HG03521 (cell line): ENCODE data around the gene COL6A5.
"Not testable (repeated sequence)": the region's sequence is repeated elsewhere in the genome, so short reads cannot be mapped to it uniquely, and the experiment has no call there.

Experiments used
- ATAC-seq: cut with Tn5 transposase; IDR thresholded peaks from one replicate; pipeline ENCODE4 v1.9.1; 2021; ENCODE audit warnings: mild to moderate bottlenecking, moderate library complexity; ENCODE audit not compliant: unreplicated experiment

Gene COL6A5, protein sequence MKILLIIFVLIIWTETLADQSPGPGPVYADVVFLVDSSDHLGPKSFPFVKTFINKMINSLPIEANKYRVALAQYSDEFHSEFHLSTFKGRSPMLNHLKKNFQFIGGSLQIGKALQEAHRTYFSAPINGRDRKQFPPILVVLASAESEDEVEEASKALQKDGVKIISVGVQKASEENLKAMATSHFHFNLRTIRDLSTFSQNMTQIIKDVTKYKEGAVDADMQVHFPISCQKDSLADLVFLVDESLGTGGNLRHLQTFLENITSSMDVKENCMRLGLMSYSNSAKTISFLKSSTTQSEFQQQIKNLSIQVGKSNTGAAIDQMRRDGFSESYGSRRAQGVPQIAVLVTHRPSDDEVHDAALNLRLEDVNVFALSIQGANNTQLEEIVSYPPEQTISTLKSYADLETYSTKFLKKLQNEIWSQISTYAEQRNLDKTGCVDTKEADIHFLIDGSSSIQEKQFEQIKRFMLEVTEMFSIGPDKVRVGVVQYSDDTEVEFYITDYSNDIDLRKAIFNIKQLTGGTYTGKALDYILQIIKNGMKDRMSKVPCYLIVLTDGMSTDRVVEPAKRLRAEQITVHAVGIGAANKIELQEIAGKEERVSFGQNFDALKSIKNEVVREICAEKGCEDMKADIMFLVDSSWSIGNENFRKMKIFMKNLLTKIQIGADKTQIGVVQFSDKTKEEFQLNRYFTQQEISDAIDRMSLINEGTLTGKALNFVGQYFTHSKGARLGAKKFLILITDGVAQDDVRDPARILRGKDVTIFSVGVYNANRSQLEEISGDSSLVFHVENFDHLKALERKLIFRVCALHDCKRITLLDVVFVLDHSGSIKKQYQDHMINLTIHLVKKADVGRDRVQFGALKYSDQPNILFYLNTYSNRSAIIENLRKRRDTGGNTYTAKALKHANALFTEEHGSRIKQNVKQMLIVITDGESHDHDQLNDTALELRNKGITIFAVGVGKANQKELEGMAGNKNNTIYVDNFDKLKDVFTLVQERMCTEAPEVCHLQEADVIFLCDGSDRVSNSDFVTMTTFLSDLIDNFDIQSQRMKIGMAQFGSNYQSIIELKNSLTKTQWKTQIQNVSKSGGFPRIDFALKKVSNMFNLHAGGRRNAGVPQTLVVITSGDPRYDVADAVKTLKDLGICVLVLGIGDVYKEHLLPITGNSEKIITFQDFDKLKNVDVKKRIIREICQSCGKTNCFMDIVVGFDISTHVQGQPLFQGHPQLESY (N-terminal part only)

GRCh38 chr3:130345487-130346079 is at the start of gene COL6A5:
Gene COL6A5 (plus strand): TSS chr3:130345672. CDS start chr3:130373639, 27,967 bp downstream.
- ATAC-seq: no peak

GRCh38 chr3:130299531-130299930 is 45.9 kb upstream of the COL6A5 start:
- ATAC-seq: no peak

DNA sequence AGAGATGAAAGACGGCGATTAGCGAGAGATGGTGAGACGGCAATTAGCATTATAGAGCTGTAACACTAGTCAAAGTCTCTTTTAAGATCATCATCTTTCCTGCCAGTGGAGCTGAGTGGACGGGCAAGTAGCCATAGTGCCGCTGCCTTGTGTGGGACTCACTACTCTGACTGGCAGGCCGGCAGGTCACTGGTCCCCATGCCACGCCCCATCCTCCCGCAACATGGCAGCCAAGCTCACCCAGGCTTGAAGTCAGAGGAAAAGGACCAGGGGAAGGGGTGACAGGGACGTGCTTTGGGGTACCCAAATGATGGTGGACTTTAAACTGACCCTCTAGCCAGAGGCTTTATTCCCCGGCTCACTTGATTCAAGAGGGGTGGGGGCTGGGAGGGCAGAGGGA is 44.6 kb upstream of the COL6A5 start:
- no peak for ATAC-seq

DNA sequence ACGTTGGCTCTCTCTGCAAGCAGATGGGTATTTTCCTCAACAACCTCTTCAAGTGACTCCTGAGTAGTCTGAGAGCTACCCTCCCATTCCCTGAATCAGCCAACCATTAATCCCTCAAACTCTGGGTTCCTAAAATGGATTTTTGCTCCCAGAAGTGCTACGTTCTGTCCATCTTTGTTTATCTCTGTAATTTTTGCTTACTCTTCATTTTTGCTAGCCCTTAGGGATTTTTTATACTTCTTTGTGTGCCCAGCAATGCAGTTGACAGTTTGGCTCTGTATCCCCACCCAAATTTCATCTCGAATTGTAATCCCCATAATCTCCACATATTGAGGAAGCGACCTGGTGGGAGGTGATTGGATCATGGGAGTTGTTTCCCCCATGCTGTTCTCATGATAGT is 35.4 kb upstream of the COL6A5 start:
- ATAC-seq: no peak

DNA sequence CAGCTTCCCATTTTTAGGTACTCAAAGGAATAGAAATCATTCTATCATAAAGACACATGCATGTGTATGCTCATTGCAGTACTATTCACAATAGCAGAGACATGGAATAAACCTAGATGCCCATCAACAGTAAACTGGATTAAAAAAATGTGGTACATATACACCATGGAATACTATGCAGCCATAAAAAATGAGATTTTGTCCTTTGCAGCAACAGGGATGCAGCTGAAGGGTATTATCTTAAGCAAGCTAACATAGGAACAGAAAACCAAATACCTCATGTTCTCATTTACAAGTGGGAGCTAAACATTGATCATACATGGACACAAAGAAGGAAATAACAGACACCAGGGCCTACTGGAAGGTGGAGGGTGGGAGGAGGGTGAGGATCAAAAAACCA is 33.1 kb upstream of the COL6A5 start:
- no peak for ATAC-seq

DNA sequence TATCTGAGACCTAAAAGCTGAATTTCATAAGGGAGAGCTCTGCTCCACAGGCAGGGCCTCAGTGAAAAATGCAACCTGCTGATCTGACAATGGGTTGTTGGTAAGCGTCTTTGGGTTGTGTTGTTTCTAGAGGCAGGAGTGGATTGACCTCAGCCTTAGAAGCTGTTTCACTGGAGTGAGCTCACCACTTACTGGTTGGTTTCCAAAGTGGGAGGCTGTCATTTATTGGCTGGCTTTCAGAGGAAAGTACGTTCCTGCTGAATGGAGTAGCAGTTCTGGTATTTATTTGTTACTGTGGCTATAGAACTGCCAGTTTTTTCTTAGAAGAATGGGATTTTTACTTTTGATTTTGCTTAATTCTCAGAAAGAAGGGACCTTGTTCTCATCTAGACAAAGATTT is 29.3 kb upstream of the COL6A5 start:
- no peak for ATAC-seq

DNA sequence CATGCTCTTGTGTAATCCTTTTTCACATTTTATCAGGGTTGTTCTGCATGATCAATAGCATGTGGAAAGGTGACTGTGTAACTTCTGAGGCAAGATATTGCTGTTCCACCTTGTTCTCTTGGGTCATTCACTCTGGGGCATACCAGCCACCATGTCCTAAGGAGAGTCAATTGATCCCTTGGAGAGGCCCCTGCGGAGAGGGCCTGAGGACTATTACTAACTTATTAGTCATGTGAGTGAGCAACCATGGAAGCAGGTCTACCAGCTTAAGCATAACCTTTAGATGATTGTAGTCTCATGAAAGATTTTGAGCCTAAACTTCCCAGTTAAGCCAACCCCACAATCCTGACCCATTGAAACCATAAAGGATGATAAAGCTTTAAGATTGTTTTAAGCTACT is 22.0 kb upstream of the COL6A5 start:
- ATAC-seq: no peak

GRCh38 chr3:130340766-130341165 is 4.7 kb upstream of the COL6A5 start:
- no peak for ATAC-seq

DNA sequence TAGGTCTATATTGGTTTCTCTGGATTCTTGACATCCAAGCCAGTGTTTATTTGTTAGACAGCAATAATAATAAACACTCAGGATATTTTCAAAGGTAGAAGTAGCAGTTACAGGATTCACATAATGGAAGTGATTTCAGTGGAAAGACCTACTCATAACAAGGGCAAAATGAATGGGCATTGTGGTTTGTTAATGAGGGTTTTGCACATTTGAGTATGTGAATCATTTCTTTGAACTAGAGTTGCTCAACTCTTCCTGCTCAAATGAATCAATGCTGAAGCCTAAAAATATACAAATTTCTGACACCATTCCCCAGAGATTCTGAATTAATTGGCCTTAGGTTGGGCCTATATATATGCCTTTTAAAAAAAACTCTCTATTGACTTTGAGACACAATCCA is 4.1 kb upstream of the COL6A5 start:
- no peak for ATAC-seq

DNA sequence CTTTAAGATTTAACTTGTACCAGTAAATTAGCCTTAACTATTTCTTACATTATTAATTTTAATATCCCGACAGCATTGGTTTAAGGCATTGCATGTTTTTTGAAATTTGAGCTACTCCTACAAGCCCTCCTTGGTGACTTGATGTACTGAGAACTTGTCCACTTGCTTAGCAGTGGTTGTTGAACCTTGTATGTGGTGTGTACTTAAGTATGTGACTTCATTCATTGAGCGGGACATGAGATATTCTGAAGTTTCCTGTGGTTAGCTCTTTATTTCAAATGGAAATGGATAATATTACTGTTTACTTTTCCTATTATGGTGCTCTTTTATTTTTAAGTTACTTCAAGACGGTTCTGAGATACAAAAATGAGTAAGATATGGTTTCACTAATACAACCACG is 3.6 kb upstream of the COL6A5 start:
- no peak for ATAC-seq

- no peak for ATAC-seq
Observed at GRCh38 chr3:130342821-130343661, 2.4 kb upstream of the COL6A5 start.

DNA sequence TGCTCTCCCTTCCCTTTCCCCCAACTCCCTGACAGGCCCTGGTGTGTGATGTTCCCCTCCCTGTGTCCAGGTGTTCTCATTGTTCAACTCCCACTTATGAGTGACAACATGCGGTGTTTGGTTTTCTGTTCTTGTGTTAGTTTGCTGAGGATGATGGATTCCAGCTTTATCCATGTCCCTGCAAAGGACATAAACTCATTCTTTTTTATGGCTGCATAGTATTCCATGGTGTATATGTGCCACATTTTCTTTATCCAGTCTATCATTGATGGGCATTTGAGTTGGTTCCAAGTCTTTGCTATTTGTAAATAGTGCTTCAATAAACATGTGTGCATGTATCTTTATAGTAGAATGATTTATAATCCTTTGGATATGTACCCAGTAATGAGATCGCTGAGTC is 2.8 kb downstream of the COL6A5 start:
- ATAC-seq: not testable (repeated sequence)

GRCh38 chr3:130354430-130354829 is 9.0 kb downstream of the COL6A5 start:
- no peak for ATAC-seq

- no peak for ATAC-seq
Observed at GRCh38 chr3:130374033-130374432, 28.6 kb downstream of the COL6A5 start.

DNA sequence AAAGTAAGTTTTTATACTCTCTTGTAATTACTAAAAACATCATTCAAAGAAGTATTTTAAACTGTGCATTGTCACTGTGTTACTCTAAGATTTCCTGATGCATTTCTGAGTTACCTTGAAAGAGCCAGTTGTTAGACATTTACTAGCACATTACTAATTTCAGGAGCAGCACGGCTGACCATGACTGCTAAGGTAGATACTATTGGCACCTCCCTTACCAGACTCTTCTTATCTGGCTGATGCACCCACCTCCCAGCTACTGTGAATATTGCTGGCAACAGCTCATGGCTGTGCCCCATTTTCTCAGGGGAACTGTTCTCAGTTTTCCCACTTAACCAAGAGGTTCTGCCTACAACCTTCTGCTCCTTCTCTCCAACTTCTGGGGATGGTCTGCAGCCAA is 29.4 kb downstream of the COL6A5 start:
- ATAC-seq: no peak

GRCh38 chr3:130377960-130378676 is 32.6 kb downstream of the COL6A5 start:
- no peak for ATAC-seq

GRCh38 chr3:130378677-130379191 is 33.3 kb downstream of the COL6A5 start:
- ATAC-seq: no peak

- ATAC-seq: no peak
Observed at GRCh38 chr3:130379274-130379673, 33.8 kb downstream of the COL6A5 start.

DNA sequence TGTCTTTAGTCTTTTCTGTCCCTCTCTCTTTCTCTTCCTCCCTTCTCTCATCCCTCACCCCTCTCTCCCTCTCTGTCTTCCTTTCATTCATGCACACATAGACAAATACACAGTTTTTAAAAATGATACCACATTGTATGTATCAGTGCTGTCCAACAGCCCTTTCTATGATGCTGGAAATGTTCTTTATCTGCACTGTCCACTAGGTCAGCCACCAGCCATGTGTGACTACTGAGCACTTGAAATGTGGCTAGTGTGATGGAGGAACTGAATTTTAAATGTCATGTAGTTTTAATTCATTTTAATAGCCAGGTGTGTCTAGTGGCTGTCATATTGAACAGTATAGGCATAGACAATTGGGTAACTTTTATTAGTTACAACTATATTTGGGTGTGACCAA is 34.9 kb downstream of the COL6A5 start:
- ATAC-seq: no peak
